SU-DHL-6 (cell line): Measurements from ENCODE around the gene DSCAML1.

ENCODE experiments used
- CTCF ChIP-seq: fragments of 200-600 bp; sonication (generic); IDR thresholded peaks from one replicate; pipeline ENCODE4 v1.5.1; 2017; ENCODE audit warnings: antibody characterized with exemption, mild to moderate bottlenecking, low read length, moderate library complexity; ENCODE audit not compliant: insufficient read depth, poor library complexity, severe bottlenecking
- EZH2phosphoT487 ChIP-seq: fragments of 200-600 bp; sonication (generic), shearing (Covaris generic); conservative IDR thresholded peaks from 2 replicates; pipeline ENCODE4 v1.6.1; 2018; ENCODE audit warnings: mild to moderate bottlenecking, antibody characterized with exemption, low read length, moderate library complexity, mixed read lengths

DNA sequence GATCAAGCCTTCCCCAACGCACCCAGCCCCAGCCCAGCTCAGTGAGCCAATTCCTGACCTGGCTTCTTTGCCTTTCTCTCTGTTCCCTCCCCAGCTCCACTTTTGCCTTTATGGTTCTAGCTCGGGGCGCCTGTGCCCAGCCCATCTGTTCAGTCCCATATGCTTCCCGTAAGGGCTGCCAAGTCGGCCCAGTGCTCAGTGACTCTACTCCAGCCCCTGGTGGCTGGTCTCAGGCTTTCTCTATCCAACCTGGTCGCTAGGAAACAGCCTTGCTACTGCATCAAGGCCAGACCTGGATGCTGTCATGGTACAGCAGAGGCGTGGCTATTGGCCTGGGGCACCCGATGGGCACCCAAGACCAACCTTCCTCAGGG, 178.0 kb downstream of the DSCAML1 start:
- TF ChIP-seq CTCF (no peak), EZH2phosphoT487 (no peak)
